NCI-H2029 (cell line): ENCODE results near the gene PLEKHA7.
"Not testable (repeated sequence)": the region's sequence is repeated elsewhere in the genome, so short reads cannot be mapped to it uniquely, and the experiment has no call there.

Experiments
- DNase-seq: peaks from one replicate; lab custom pipeline; 2025; lab: John Stamatoyannopoulos, UW

The PLEKHA7 gene

GRCh38 chr11:16881074-16881709 lies 133.0 kb downstream of the PLEKHA7 start:
- DNase-seq: peak; percentile 66

GRCh38 chr11:16880184-16880801 lies 133.9 kb downstream of the PLEKHA7 start:
- DNase-seq: no peak

GRCh38 chr11:16879690-16880089 lies 134.5 kb downstream of the PLEKHA7 start:
- DNase-seq: no peak

DNA sequence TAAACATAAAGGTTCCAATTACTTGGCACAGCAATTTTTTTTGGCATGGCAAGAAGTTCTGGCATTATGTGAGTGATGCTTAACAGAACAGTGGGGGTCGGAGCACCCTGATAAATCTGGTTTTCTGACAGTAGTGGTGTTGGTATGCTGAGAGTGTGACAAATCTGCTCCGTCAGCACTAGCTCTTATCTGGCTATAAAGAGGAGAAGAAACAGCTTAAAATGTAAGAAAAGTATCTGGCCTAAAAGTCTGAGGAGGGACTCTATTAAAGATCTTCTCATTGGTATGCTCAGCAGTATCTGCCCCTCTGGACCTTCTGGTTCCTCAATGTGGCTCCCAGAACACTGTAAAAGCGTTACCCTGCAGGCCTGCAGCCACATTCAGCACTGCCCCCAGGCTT lies 137.4 kb downstream of the PLEKHA7 start:
- no peak for DNase-seq

GRCh38 chr11:16876053-16876752 lies 138.0 kb downstream of the PLEKHA7 start:
- DNase-seq: no peak

DNA sequence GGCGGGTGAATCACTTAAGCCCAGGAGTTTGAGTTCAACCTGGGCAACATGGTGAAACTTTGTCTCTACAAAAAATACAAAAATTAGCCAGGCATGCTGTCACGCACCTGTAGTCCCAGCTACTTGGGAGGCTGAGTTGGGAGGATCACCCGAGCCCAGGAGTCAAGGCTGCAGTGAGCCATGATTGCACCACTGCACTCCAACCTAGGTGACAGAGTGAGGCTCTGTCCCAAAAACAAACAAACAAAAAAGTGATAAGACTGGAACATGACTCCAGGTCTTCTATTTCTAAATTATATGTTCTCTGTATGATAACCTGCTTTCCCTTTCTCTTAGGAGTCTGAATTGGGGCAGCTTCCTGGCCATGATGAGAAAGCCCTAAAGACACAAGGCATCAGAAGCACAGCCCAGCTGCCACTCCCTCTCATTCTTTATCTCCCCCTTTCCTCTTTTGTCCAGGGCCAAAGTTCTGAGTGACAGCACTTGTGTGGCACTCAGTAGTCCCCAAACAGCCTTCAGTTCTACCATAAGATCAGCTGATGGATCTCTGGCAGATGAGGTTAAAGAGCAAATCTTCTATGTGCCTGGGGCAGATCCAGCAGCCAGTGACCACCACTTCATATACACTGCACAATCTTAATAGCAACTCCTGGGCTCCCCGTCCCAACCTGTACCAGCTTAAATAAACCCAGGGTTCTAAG lies 139.8 kb downstream of the PLEKHA7 start:
- DNase-seq: no peak

GRCh38 chr11:16873289-16873688 lies 140.9 kb downstream of the PLEKHA7 start:
- DNase-seq: no peak

DNA sequence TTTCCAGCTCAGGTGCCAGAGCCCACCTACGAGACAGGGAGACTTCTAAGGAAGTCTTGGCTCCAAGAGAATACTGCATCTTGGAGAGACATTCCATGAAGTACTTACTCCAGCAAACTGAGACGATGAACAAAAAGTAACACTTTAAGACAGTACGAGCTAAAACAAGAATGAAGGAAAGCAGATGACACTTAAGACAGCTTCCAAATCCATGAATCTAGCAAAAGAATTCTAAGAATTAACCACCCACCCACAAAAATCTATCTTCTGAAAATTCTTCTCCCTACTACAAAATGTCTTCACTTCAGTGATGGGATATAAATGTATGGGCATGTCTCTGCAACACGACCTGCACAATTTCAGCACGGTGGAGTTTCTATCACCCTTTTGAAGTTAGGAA lies 142.8 kb downstream of the PLEKHA7 start:
- no peak for DNase-seq

GRCh38 chr11:16867097-16867496 lies 147.1 kb downstream of the PLEKHA7 start:
- DNase-seq: no peak

- DNase-seq: not testable (repeated sequence)
Observed at GRCh38 chr11:16864428-16864827, 149.8 kb downstream of the PLEKHA7 start.

DNA sequence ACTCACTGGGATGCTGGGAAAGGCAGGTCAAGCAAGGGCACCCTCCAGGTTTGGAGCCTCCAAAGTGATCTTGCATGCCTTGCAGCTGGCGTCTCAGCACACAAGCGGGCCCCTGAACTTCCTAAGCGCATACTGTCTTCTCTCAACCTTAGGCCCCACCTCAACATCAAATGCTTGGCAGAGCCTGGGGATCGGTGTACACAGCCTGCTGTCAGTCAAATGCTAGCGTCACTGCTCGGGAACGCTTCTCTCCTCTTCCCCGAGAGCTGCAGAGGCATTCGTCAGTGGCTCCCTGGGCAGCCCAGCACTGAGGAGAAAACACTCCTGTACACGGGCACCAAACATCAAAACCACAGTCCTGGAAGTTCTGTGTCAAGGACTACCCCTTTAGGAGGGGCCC lies 150.8 kb downstream of the PLEKHA7 start:
- no peak for DNase-seq

DNA sequence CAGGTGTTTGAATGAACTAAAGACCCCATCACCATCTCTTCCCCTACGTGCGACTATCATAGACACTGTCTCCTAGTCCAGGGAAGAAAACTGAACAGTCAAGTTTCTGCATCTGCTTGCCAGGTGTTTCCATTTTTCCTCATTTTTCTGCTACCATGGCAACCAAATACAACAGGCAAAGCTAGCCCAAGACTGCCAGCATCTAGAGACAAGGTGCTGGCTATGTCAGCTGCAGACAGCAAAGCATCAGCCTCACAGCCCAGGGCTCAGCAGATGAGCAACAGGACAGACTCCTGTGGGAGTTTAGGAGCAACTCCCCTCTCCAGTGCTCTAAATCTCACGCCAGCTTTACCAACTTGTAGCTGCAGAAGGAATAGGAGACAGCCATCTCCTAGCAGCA lies 151.5 kb downstream of the PLEKHA7 start:
- no peak for DNase-seq

DNA sequence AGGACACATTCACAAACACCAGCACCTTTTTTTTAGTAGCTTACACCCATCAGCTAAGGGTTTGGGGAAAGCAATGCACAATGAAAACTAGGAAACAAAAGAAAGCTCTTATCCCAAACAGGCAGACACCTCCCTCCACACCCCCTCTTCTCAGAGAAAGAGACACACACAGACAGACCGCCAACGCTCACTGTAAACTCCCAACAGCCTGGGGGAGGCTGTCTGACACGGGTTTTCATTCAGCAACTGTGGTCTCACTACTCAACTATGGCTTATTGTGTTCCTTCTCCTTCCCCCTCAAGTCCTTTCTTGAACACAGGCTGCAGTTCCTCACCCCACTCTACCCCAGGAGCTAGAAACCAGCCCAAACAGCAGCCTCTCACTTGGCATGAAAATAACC lies 152.4 kb downstream of the PLEKHA7 start:
- no peak for DNase-seq

GRCh38 chr11:16860617-16861016 lies 153.6 kb downstream of the PLEKHA7 start:
- DNase-seq: no peak

DNA sequence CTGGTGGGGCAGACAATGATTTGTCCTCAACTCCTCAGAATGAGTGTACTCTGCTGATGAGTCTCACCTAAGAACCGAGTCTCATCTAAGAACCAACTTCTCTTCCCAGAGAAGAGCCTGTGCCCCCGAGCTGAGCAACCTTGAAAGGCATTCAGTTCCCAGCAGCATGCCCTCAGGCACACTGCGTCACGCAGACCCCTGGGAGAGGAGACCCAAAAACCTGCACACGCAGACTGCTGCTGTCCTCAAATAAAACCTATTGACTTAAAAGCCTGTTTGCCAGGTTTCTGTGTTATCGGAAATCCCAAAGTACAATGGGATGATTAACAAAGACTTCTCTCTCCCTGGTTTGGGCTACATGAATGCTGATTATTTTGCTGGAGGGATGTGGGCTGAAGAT lies 154.6 kb downstream of the PLEKHA7 start:
- no peak for DNase-seq

DNA sequence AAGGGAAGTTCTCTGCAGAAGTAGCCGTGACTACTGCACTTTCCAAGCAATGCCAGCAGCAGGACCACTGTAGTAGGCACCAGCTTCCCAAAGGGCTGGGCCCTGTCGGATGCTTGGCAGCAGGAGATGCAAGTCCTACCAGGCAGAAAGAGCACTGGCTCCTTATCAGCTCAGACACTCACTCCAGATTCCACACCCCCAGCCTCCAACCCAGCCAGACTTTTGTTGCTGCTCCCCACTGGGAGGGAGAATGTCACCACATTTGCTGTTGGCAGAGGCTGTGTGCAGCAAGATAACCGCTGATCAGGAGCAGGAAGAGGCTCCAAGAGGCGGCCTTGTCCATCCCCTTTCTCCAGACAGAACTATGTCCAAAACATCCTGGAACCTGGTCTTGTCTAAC lies 157.0 kb downstream of the PLEKHA7 start:
- no peak for DNase-seq

- no peak for DNase-seq
Observed at GRCh38 chr11:16856022-16856471, 158.2 kb downstream of the PLEKHA7 start.

DNA sequence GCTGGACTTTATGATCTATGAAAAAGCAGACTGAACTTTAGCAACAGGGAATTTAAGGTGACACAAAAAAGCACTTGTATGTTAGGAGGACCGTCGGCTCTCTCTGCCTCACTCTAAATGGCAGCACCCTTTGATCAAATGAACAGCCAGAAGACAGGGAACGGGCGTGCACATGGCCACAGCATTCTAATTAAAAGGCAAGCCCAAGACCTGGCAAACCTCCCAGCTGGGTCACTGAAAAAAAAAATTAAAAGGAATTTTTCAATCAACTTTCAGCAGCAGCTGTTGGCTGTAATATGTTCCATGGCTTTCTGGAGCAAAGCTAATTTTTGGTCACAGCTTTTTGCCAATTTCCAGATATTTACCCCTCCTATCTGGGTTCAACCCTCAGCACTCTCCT lies 159.2 kb downstream of the PLEKHA7 start:
- no peak for DNase-seq

DNA sequence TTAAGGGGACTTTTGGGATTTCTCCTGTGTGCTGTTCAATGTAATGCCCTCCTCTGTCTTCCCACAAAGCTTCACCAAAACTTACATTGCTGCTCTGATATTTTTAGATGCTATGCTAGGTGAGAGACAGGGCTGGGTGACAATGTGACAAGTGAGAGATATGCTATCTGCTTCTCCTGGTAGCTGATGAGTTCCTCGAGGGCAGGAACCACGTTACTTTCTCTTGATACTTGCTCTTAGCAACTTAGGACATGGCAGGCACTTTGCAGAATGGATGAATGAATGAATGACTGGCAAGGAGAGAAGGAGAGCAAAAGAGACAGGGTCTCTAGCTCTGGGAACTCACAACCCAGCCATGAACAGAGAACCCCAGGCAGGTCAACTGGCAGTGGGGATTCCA lies 160.4 kb downstream of the PLEKHA7 start:
- no peak for DNase-seq

DNA sequence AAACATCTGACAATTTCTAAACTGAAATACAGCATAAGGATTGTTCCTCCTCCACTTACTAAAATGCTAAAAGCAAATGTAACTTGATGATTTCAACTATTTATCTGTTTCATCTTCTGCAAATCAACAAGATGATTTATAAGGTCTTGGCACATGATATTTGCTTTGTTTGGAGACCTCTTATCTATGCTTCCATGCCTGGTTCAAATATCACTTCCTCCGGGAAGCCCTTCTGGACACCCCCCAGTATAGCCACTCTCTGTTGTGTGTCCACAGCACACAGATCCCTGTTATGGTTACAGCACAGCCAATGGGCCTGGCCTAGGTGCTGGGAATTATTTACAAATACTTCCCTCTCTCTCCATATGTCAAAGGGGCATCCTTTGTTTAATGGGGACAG lies 160.9 kb downstream of the PLEKHA7 start:
- DNase-seq: peak; percentile 86

GRCh38 chr11:16846305-16846704 lies 167.9 kb downstream of the PLEKHA7 start:
- no peak for DNase-seq

GRCh38 chr11:16844268-16844771 lies 169.9 kb downstream of the PLEKHA7 start:
- DNase-seq: no peak

- DNase-seq: peak; percentile 97
Observed at GRCh38 chr11:16843294-16843693, 170.9 kb downstream of the PLEKHA7 start.
